Caco-2 (cell line): Measurements from ENCODE around the gene CD52. TPM values are rescaled to one million over a fixed set of nuclear protein-coding genes. Genes with fewer than 3 reads are reported as not detected.

Experiments
- BruUV-seq: library from RNA; stranded (reverse); fragments of 400-500 nt; replicated peaks from 2 replicates; lab custom pipeline; 2021; lab: Mats Ljungman, UMichigan
- CTCF ChIA-PET: fragments of 300-600 bp; sonication (Branson Sonifier 250); formaldehyde crosslinking; loops from one replicate; lab custom pipeline; 2022; ENCODE audit warnings: antibody characterized with exemption; lab: Charles Lee
- POLR2A ChIA-PET: fragments of 300-600 bp; sonication (Branson Sonifier 250); formaldehyde crosslinking; loops from one replicate; lab custom pipeline; 2022; ENCODE audit warnings: antibody characterized with exemption; lab: Charles Lee
- DNase-seq, 2 experiments: peaks; one replicate each; pipeline versions ENCODE4 v3.0.0 to v3.0.0-alpha.2; 2020 to 2022
- H3K27me3 ChIP-seq: replicated peaks from 2 replicates; pipeline ENCODE4 v1.6.0; 2011; ENCODE audit warnings: low read length; ENCODE audit not compliant: control insufficient read depth, insufficient read depth
- H3K36me3 ChIP-seq: 2 replicates; pipeline ENCODE4 v1.5.1; 2011; ENCODE audit warnings: low read length; ENCODE audit not compliant: control insufficient read depth, insufficient read depth
- H3K4me1 ChIP-seq: fragments of 250-450 bp; sonication (Bioruptor Pico); 2 replicates; pipeline ENCODE4 v1.5.1; 2020; ENCODE audit warnings: mild to moderate bottlenecking
- H3K4me3 ChIP-seq: 2 replicates; pipeline ENCODE4 v1.5.1; 2011; ENCODE audit warnings: low read depth, mild to moderate bottlenecking, control low read depth, low read length
- H3K9me3 ChIP-seq: fragments of 250-450 bp; sonication (Bioruptor Pico); 2 replicates; pipeline ENCODE4 v1.5.1; 2020; ENCODE audit warnings: mild to moderate bottlenecking, moderate library complexity
- H3K27ac Mint-ChIP-seq: one replicate; pipeline ENCODE4 v1.8.0; 2022; ENCODE audit warnings: mixed read lengths; ENCODE audit not compliant: unreplicated experiment
- H3K27me3 Mint-ChIP-seq: one replicate; pipeline ENCODE4 v1.8.0; 2022; ENCODE audit warnings: mixed read lengths; ENCODE audit not compliant: insufficient read depth, unreplicated experiment
- H3K36me3 Mint-ChIP-seq: one replicate; pipeline ENCODE4 v1.8.0; 2022; ENCODE audit warnings: mild to moderate bottlenecking, mixed read lengths; ENCODE audit not compliant: insufficient read depth, unreplicated experiment
- H3K4me1 Mint-ChIP-seq: one replicate; pipeline ENCODE4 v1.8.0; 2022; ENCODE audit warnings: low read depth, mixed read lengths; ENCODE audit not compliant: unreplicated experiment
- H3K4me3 Mint-ChIP-seq: one replicate; pipeline ENCODE4 v1.8.0; 2022; ENCODE audit warnings: mild to moderate bottlenecking, moderate library complexity, mixed read lengths; ENCODE audit not compliant: unreplicated experiment
- H3K9me3 Mint-ChIP-seq: one replicate; pipeline ENCODE4 v1.8.0; 2022; ENCODE audit warnings: mixed read lengths; ENCODE audit not compliant: unreplicated experiment
- CTCF ChIP-seq, 2 experiments: fragments of 200-600 bp in 1 of 2; IDR thresholded peaks; 1 replicate in 1 of 2; 2 replicates in 1 of 2; pipeline versions ENCODE4 v1.5.1 to v1.8.0; 2011 to 2022; ENCODE audit warnings: antibody characterized with exemption in 1 of 2, control low read depth in 1 of 2, inconsistent platforms in 1 of 2, low read depth in 1 of 2, low read length in 1 of 2, mild to moderate bottlenecking in 1 of 2, moderate library complexity in 1 of 2; ENCODE audit not compliant: insufficient read depth in 1 of 2, severe bottlenecking in 1 of 2, unreplicated experiment in 1 of 2
- intact Hi-C: fragments of 100-400 bp; cut with micrococcal nuclease; formaldehyde crosslinking; loops from one replicate; pipeline ENCODE4 v1.10.0; 2022; ENCODE audit not compliant: unreplicated experiment
- total RNA-seq: library from RNA; stranded (reverse); gene quantifications from 2 replicates; pipeline ENCODE4 v1.2.3, GENCODE V29; 2022

CD52 gene
- total RNA-seq, 1 experiment from 2014 or later = not detected

- no peak for DNase-seq
- TF ChIP-seq CTCF (IDR thresholded peaks at IDR 0.05; ENCODE audit: insufficient read depth in 1 of 2, low read depth in 1 of 2, low read length in 1 of 2, severe bottlenecking in 1 of 2, unreplicated experiment in 1 of 2) = no peak
- CTCF ChIA-PET = no interaction called here
Observed at GRCh38 chr1:26344147-26344920, 26.6 kb downstream of the CD52 start.

GRCh38 chr1:26345718-26346117 is 28.0 kb downstream of the CD52 start:
- no TSS peak for BruUV-seq
- Mint-ChIP-seq H3K9me3 (no peaks in the 10 kb centered on the region), H3K27me3 (no peaks in the 10 kb centered on the region), H3K4me3 (no peak overlapping the region), H3K4me1 (no peaks in the 10 kb centered on the region), H3K36me3 (peaks cover 80% of the 10 kb centered on the region), H3K27ac (no peak overlapping the region)
- Histone ChIP-seq H3K27me3 (no peaks in the 10 kb centered on the region), H3K36me3 (no peaks in the 10 kb centered on the region; the same call in 1 of the 2 replicates), H3K4me3 (no peak overlapping the region), H3K9me3 (no peaks in the 10 kb centered on the region), H3K4me1 (peaks cover 22% of the 10 kb centered on the region)
- no peak for DNase-seq
- ChIA-PET POLR2A (no interaction called here), CTCF (no interaction called here)
- intact Hi-C loops = no loop called here
- no peak for TF ChIP-seq CTCF (IDR thresholded peaks at IDR 0.05; ENCODE audit: insufficient read depth in 1 of 2, low read depth in 1 of 2, low read length in 1 of 2, severe bottlenecking in 1 of 2, unreplicated experiment in 1 of 2)

More at GRCh38 chr1:26344147-26344920, 26.6 kb downstream of the CD52 start:
- Mint-ChIP-seq H3K4me1 (no peaks in the 10 kb centered on the region), H3K9me3 (no peaks in the 10 kb centered on the region), H3K36me3 (peaks cover 80% of the 10 kb centered on the region), H3K27me3 (no peaks in the 10 kb centered on the region), H3K27ac (peak overlapping the region; percentile 32), H3K4me3 (no peak overlapping the region)
- peaks cover 9% of the 10 kb centered on the region for H3K4me1 ChIP-seq
- intact Hi-C loops = no loop called here
- POLR2A ChIA-PET = no interaction called here
- no peaks in the 10 kb centered on the region for H3K9me3 ChIP-seq
- H3K36me3 ChIP-seq = peaks cover 4% of the 10 kb centered on the region; the same call in 1 of the 2 replicates
- H3K27me3 ChIP-seq = no peaks in the 10 kb centered on the region
- H3K4me3 ChIP-seq = no peak overlapping the region
- no TSS peak for BruUV-seq

GRCh38 chr1:26346274-26347033 is 28.7 kb downstream of the CD52 start:
- no peak for TF ChIP-seq CTCF (IDR thresholded peaks at IDR 0.05; ENCODE audit: insufficient read depth in 1 of 2, low read depth in 1 of 2, low read length in 1 of 2, severe bottlenecking in 1 of 2, unreplicated experiment in 1 of 2)
- ChIA-PET POLR2A (interaction anchor here (0.7 kb wide), 1 partner anchor 185 kb away, joined by 5 read pairs; no protein-coding TSS in a partner anchor), CTCF (no interaction called here)
- BruUV-seq = no TSS peak
- DNase-seq = no peak
- Histone ChIP-seq H3K4me1 (peaks cover 25% of the 10 kb centered on the region), H3K9me3 (no peaks in the 10 kb centered on the region), H3K4me3 (no peak overlapping the region), H3K27me3 (no peaks in the 10 kb centered on the region), H3K36me3 (no peaks in the 10 kb centered on the region; the same call in 1 of the 2 replicates)
- Mint-ChIP-seq H3K36me3 (peaks cover 82% of the 10 kb centered on the region), H3K4me3 (no peak overlapping the region), H3K27me3 (no peaks in the 10 kb centered on the region), H3K9me3 (no peaks in the 10 kb centered on the region), H3K4me1 (peaks cover 6% of the 10 kb centered on the region), H3K27ac (no peak overlapping the region)
- intact Hi-C loops = no loop called here
